GM12873 (cell line): ENCODE measurements around the gene PDIA5.

Experiments used
- TF ChIP-seq, protein P1 (sequence below): IDR thresholded peaks from 2 replicates; pipeline ENCODE4 v1.5.1; 2012; ENCODE audit warnings: low read depth, mild to moderate bottlenecking, moderate library complexity, low read length, control low read depth; ENCODE audit not compliant: insufficient read depth; ENCODE audit errors: missing control alignments

PDIA5 gene

DNA sequence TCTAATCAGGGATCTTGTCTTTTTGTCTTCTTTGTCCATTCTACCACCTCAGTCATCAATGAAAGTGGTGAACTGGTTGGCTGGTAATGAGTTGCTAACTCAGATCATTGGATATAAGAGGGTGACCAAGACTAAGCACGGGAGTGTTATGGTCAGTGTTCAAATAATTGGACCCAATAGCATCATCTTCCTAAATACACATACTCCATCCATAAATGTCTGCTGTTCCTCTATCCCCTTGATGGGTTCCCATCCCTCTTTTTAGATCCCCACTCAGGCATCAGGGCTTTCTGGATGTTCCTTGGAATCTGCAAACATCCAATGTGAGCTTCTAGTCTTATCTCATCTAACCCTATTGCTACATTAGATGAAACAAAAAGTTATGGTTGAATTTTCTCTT, 42.8 kb upstream of the PDIA5 start:
- TF ChIP-seq, protein P1, sequence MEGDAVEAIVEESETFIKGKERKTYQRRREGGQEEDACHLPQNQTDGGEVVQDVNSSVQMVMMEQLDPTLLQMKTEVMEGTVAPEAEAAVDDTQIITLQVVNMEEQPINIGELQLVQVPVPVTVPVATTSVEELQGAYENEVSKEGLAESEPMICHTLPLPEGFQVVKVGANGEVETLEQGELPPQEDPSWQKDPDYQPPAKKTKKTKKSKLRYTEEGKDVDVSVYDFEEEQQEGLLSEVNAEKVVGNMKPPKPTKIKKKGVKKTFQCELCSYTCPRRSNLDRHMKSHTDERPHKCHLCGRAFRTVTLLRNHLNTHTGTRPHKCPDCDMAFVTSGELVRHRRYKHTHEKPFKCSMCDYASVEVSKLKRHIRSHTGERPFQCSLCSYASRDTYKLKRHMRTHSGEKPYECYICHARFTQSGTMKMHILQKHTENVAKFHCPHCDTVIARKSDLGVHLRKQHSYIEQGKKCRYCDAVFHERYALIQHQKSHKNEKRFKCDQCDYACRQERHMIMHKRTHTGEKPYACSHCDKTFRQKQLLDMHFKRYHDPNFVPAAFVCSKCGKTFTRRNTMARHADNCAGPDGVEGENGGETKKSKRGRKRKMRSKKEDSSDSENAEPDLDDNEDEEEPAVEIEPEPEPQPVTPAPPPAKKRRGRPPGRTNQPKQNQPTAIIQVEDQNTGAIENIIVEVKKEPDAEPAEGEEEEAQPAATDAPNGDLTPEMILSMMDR = no peak

DNA sequence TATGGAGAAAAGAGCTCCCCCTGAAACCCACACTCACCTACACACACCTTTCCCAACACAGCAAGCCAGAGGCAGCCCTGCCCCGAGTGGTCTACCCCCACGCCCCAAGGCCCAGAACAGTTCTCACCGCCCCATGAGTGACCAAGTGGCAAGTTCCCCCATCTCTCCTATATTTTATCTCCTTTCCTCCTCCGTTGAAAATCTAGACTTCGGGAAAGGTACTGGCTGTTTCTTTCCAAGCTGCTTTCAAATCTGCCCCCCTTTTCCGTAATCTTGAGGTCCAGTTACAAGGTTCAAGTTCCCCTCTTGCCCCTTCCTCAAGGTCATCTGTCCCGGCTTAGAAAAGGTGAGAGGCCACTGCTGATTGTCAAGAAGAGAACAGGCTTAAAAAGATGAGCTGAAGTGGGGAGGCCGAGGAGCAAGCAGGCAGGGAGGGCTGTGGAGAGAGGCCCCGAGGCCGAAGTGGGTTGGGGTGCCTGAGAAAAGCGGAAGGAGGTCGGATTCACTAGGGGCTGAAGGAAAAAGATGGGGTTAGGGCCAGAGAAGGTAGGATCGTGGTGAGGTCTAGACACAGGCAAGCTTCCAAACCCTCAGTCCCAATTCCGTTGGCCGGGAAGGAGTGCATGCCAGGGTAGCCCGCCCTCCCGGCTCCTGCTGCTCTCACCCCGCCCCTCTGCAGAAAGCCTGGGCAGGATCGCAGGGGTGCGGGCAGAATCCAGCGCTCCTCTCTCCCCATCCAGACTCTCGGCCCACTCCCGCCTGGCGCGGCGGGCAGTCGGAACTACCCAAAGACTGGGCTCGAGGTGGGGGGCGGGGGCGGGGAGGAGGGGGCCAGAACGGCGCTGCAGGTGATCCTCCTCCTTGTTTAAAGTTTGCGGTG, 40.9 kb upstream of the PDIA5 start:
- TF ChIP-seq, protein P1 = no peak

DNA sequence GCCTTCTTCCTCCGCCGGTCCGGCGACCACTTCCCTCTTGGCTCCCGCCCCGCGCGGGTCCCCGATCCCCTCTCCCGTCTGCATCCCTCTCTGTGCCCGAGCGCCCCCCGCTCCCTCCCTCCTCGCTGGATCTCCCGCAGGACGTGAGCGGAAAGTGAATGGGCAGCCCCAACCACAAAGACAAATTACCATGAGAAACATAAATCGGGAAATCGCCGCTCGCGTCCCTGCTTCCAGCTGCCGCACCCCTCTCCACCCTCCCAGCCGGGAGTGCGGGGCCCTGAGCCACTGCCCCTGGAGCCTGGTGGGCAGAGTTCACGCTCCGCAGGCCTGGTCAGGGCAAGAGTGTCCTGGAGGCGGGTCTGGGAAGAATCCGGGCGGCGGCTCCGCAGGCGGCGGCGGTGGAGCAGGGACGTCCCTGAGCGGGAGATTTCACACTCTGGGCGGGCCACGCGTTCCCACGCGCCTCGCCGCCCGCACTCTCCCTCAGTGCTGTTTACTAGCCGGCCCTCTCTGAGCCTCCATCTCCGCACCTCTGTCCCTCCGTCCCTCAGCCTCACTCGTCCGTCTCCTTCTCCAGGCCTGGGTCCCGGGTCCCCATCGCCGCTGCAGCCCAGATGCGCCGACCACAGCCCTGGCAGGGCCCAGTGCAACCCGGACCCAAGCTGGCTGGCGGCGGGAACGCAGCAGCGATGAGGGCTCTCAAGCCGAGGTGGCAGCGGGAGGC, 40.1 kb upstream of the PDIA5 start:
- TF ChIP-seq, protein P1 = no peak

DNA sequence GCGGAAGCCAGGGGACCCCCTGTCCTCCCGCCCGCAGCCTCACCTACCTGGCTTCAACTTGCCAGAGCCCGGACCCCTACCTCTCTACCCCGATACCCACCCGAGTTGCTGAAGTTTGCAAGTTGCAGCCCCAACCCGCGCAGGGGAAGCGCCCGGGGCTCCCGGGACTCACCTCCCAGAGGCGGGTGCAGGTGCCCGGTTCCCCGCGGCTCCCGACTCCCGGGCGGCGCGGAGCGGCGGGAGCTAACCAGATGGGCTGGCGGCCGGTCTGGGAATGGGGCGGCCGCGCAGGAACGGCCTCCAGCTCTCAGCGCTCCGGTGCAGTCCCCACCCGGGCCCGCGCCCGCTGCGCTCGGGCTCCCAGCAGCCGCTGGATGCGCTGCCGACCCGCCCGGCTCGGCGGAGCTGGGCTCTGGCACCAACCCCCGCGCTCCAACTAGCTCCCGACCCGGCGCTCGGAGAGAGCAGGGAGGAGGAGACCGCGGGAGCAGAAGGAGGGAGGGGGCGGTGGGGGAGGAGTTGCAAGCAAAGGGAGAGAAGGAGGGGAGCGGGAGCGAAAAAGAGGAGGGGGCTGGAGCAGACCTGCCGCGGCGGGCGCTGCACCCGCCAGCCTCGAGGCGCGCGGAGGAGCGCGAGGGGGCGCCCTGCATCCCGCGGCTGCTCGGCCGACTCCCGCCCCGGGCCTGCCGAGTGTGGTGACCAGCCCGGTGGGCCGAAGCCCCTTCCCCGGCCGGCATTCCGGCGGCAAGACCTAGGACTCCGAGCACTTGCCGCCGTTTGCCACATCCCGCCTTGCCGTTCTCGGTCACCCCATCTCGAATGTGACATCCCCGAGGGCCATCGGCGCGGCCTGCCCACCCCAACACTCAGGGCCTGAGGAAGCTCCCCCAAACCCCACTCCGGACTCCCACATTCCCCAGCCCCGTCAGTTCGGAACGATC, 39.3 kb upstream of the PDIA5 start, which contains the start of gene SEMA5B:
Gene SEMA5B, minus strand, starts transcription at position 472 of the 941 bp plus-strand sequence. CDS start 66,500 bp downstream, outside the sequence.
- TF ChIP-seq, protein P1 = peak; percentile 51

GRCh38 chr3:123028233-123028828, 38.5 kb upstream of the PDIA5 start:
- TF ChIP-seq, protein P1 = peak; percentile 55

DNA sequence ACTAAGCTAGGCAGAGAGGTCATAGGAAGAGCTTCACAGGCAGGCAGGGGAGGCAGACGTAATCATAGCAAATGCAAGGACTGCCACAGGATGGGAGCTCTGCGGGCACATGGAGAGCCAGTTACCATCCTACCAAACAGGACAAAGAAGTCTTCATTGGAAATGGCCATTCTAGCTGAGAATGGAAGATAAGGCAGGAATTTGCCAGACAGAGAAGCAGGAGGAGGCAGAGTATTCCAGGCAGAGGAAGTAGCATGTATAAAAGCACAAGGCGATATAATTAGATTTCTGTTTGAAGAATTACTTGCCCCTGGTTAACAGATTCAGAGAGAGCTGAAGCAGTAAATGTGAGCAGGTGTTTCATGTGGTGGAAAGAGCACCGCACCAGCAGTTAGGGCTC, 35.8 kb upstream of the PDIA5 start:
- TF ChIP-seq, protein P1 = no peak
